ENCODE measurements around the gene CHIT1. TPM values are rescaled to one million over a fixed set of nuclear protein-coding genes. Genes with fewer than 3 reads are reported as not detected.

The CHIT1 gene
- total and polyA plus RNA-seq, 2 of the 8 experiments (the other 6 are each of a cell fraction or from before 2014, with no cell fraction given) = not detected

DNA sequence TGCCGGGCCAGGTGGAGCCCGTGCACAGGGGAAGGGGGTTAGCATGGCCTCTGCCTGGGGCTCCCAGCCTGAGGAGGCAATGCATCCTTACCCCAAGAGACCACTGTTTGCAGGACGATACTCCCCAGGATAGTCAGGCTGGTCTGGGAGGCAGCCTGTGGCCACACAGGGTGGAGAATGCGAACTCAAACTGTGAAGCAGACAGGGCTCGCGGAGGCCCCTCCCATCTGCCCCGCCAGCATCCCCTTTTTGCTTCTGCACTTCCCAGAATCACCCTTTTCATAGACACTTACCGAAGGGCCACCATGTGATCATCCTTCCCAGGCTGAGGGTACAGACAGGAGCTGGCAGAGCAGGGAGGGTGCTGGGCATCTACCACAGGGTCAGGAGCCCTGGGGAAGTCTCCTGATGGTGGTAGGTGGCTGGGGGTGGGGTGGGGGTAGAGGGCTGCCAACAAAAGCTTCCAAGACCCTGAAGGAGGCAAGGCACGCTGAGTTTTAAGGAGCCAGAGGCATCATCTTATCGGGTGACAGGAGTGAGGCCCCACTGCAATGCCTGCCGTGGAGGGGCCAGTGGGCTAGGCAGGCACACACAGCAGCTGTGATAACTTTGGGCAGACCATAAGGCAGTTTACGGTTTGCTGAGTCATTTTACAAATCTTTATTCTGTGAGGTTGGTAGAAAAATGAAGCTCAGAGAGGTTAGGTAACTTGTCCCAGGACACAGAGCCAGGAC lies 44.6 kb upstream of the CHIT1 start:
- Histone ChIP-seq H3K4me3 (ENCODE audit: extremely low read depth in 1 of 4, insufficient read depth in 2 of 4, low read depth in 3 of 4, low read length in 4 of 4) (peak overlapping the region in 3 of 4 experiments; percentile 37 to 57 (median 52); a peak in 6 of 8 replicates), H2BK120ac (replicated peaks; ENCODE audit: low read depth, low read length) (no peak overlapping the region), H3K23ac (ENCODE audit: insufficient read length) (no peak overlapping the region), H2AFZ (ENCODE audit: low read length) (peak overlapping the region; percentile 75), H3K79me1 (ENCODE audit: low read depth, low read length) (no peaks in the 10 kb centered on the region), H2BK5ac (ENCODE audit: low read depth, low read length) (no peak overlapping the region), H4K20me1 (replicated peaks in 1 of 2; ENCODE audit: control insufficient read depth in 1 of 2, insufficient read depth in 2 of 2, low read length in 2 of 2) (no peaks in the 10 kb centered on the region), H4K91ac (replicated peaks; ENCODE audit: insufficient read length, low read length) (no peak overlapping the region), H2BK15ac (ENCODE audit: low read length) (peak overlapping the region; percentile 61; the same call in 1 of the 2 replicates), H4K8ac (ENCODE audit: extremely low read depth, insufficient read depth, low read length) (no peak overlapping the region), H2AK5ac (ENCODE audit: low read depth, low read length) (no peak overlapping the region; the same call in 1 of the 2 replicates), H3K56ac (replicated peaks; ENCODE audit: insufficient read length, low read depth, low read length) (no peak overlapping the region), H3K36me3 (ENCODE audit: control insufficient read depth in 2 of 4, insufficient read depth in 4 of 4, low read length in 3 of 4) (no peaks in the 10 kb centered on the region), H4K5ac (ENCODE audit: insufficient read length, low read depth, low read length) (no peak overlapping the region), H2BK20ac (ENCODE audit: low read length) (no peak overlapping the region), H2BK12ac (ENCODE audit: low read depth, low read length) (0 out of 2 replicates have a peak overlapping the region, but pooled peaks have one; percentile 62), H3K14ac (ENCODE audit: insufficient read length) (no peak overlapping the region), H3K9ac (replicated peaks in 1 of 4; ENCODE audit: extremely low read depth in 1 of 4, low read depth in 3 of 4, low read length in 3 of 4) (no peak overlapping the region), H3K4me2 (ENCODE audit: insufficient read depth in 1 of 2, low read depth in 2 of 2, low read length in 2 of 2) (peak overlapping the region; percentile 4 to 93), H3K4me1 (replicated peaks in 1 of 4; ENCODE audit: control insufficient read depth in 3 of 4, insufficient read depth in 4 of 4, low read length in 3 of 4) (peaks cover 3 to 16% (median 9%) of the 10 kb centered on the region in 4 experiments), H3K27ac (ENCODE audit: low read depth, low read length) (no peak overlapping the region), H3K27me3 (replicated peaks in 1 of 4; ENCODE audit: control insufficient read depth in 3 of 4, extremely low read depth in 1 of 4, insufficient read depth in 3 of 4, low read length in 3 of 4) (peaks cover 0 to 34% (median 10%) of the 10 kb centered on the region in 4 experiments; a peak in 5 of 7 replicates), H3K23me2 (ENCODE audit: low read depth, low read length) (no peaks in the 10 kb centered on the region; the same call in 1 of the 2 replicates), H3K4ac (replicated peaks; ENCODE audit: insufficient read length, low read depth, low read length) (no peak overlapping the region), H3K9me3 (ENCODE audit: insufficient read depth in 2 of 2, low read depth in 1 of 2, low read length in 1 of 2) (no peaks in the 10 kb centered on the region), H3K79me2 (ENCODE audit: control insufficient read depth in 1 of 2, insufficient read depth in 2 of 2, low read length in 2 of 2) (no peaks in the 10 kb centered on the region), H3K18ac (ENCODE audit: extremely low read depth, low read length) (no peak overlapping the region; the same call in 1 of the 2 replicates)
- CTCF ChIA-PET (ENCODE audit: partially characterized antibody) = interaction anchor here (0.7 to 39.0 kb wide), 13 partner anchors 14 to 1060 kb away, joined by 3 to 785 read pairs (median 5); no protein-coding TSS in a partner anchor
- POLR2A ChIA-PET (ENCODE audit: partially characterized antibody) = interaction anchor here (1.4 kb wide), 1 partner anchor 51 kb away, joined by 4 read pairs; no protein-coding TSS in a partner anchor
- DNase-seq (ENCODE audit: low read depth in 1 of 2, low spot score in 2 of 2) = no peak
- 51% methylated on average over 12 of the region's 12 CpGs; no CpG with 5 or more reads in 1 of the 2 experiments for WGBS, 2 experiments (ENCODE audit: extremely low coverage in 1 of 2, insufficient coverage in 1 of 2, insufficient read length in 1 of 2, insufficient replicate concordance in 2 of 2, low coverage in 1 of 2, low lambda C conversion rate in 2 of 2, missing lambda C conversion rate in 1 of 2)
- FAIRE-seq = no peak
- TF ChIP-seq EP300 (IDR thresholded peaks at IDR 0.05; ENCODE audit: borderline replicate concordance in 1 of 2, low read depth in 2 of 2, low read length in 2 of 2) = no peak
- no peak for TF ChIP-seq SP2 (IDR thresholded peaks at IDR 0.05; ENCODE audit: low read length)
- no peak for TF ChIP-seq SIX5 (IDR thresholded peaks at IDR 0.05; ENCODE audit: low read depth, low read length)
- TF ChIP-seq BCL11A (IDR thresholded peaks at IDR 0.05; ENCODE audit: low read depth in 2 of 2, low read length in 2 of 2) = no peak
- no peak for TF ChIP-seq JUN (IDR thresholded peaks at IDR 0.05; ENCODE audit: low read depth, low read length)
- no peak for TF ChIP-seq SP1 (IDR thresholded peaks at IDR 0.05; ENCODE audit: low read depth, low read length)
- TF ChIP-seq CHD2 (IDR thresholded peaks at IDR 0.05; ENCODE audit: low read length) = no peak
- no peak for TF ChIP-seq RNF2 (IDR thresholded peaks at IDR 0.05; ENCODE audit: borderline replicate concordance, low read depth, low read length, missing control alignments, poor library complexity, severe bottlenecking)
- TF ChIP-seq, protein P1, sequence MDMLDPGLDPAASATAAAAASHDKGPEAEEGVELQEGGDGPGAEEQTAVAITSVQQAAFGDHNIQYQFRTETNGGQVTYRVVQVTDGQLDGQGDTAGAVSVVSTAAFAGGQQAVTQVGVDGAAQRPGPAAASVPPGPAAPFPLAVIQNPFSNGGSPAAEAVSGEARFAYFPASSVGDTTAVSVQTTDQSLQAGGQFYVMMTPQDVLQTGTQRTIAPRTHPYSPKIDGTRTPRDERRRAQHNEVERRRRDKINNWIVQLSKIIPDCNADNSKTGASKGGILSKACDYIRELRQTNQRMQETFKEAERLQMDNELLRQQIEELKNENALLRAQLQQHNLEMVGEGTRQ (IDR thresholded peaks at IDR 0.05; ENCODE audit: low read length) = no peak
- TF ChIP-seq FOSL1 (IDR thresholded peaks at IDR 0.05; ENCODE audit: insufficient read depth, low read depth, low read length) = no peak

Data from H1 (cell line).